Measurements from ENCODE around the gene WASL. TPM values are rescaled to one million over a fixed set of nuclear protein-coding genes. Genes with fewer than 3 reads are reported as not detected.

WASL gene
- total RNA-seq, 1 experiment from 2014 or later, result 10.7 TPM

- H3K27ac ChIP-seq, result no peak overlapping the region
- H3K4me3 ChIP-seq, result no peak overlapping the region
- H3K9me3 ChIP-seq (replicated peaks), result no peaks in the 10 kb centered on the region
- H3K4me1 ChIP-seq (replicated peaks), result peaks cover 47% of the 10 kb centered on the region
- H3K27me3 ChIP-seq (replicated peaks), result no peaks in the 10 kb centered on the region
- no peak for DNase-seq (ENCODE audit: low read depth in 1 of 2, low spot score in 2 of 2)
- H3K36me3 ChIP-seq, result peaks cover 4% of the 10 kb centered on the region; the same call in 1 of the 2 replicates
These were observed 31.9 kb downstream of the WASL start for GRCh38 chr7:123716877-123717276.

DNA sequence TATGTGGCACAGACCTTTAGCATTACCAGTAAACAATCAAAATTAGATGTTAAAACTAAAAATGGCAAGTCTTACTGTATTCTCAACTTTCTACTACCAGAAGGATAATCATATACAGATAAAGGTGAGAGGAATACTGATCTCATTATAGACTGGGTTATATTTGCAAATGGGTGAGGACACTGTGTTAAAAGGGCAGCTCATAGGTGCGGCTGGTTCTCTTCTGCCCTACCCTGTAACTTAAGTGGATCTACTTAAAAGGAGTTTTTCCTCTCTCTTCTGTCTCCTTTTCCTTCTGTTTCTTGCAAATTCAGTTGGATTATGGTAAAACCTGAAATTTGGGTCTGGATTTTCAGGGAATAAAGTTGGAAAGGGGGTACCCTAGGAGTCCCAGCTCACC is 33.0 kb downstream of the WASL start:
- no peak for DNase-seq (ENCODE audit: low read depth in 1 of 2, low spot score in 2 of 2)
- no peaks in the 10 kb centered on the region for H3K9me3 ChIP-seq (replicated peaks)
- no peak overlapping the region for H3K27ac ChIP-seq
- no peak overlapping the region for H3K4me3 ChIP-seq
- peaks cover 4% of the 10 kb centered on the region; the same call in 1 of the 2 replicates for H3K36me3 ChIP-seq
- H3K27me3 ChIP-seq (replicated peaks), result no peaks in the 10 kb centered on the region
- H3K4me1 ChIP-seq (replicated peaks), result peaks cover 43% of the 10 kb centered on the region

DNA sequence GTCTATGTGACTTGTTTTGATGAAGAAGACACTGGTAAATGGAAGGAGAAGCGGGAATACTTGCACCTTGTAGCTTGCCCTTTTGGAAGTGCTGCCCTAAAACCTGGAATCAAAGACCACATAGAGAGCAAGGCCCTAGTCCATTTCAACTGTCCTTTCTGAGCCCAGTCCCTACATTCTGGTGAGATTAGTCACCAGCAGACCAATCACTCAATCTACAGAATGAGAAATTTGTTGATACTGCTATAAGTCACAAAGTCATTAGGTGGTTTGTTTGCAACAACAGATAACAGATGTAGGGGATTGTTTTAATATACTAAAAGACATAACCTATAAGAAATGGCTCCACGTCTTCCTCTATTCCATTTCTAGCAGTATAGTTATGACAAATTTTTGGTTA is 33.6 kb downstream of the WASL start:
- Histone ChIP-seq H3K36me3 (peaks cover 4% of the 10 kb centered on the region; the same call in 1 of the 2 replicates), H3K27ac (peak overlapping the region; percentile 31), H3K4me1 (replicated peaks) (peaks cover 42% of the 10 kb centered on the region), H3K4me3 (no peak overlapping the region), H3K27me3 (replicated peaks) (no peaks in the 10 kb centered on the region), H3K9me3 (replicated peaks) (no peaks in the 10 kb centered on the region)
- peak in 1 of 2 experiments; percentile 44 for DNase-seq (ENCODE audit: low read depth in 1 of 2, low spot score in 2 of 2)

DNA sequence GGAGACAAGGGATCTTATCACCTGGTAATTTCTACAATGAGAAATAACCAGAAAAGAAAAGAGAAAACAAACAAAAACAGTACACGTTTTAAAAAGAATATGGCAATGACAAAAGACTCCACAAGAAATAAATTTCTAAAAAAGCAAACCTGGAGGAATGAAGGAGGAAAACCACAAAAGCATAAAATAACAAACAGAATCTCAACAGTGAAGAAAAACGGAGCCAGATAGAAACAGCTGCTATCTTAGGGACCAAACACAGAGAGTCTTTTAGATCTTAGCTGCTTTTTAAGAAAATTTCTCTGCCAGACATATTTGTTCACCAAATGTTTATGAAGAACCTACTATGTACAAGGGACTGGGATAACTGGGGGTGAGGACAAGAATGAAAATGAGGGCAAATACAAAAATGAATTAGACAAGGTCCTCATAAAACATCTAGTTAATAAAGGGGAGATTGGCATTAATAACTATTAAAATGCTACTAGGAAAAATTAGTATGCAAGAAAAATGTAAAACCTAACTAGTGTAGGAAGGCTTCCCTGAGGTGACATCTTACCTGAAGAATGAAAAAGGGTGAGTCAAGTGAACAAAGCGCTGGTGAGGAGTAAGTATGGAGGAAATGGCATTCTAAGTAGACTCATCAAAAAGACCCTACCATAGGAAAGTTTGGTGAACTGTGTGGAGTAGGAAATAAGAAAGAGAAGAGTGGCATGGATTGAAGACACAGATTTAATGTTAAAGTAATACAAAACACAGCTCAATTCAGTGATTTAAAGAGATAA is 34.3 kb downstream of the WASL start:
- DNase-seq (ENCODE audit: low read depth in 1 of 2, low spot score in 2 of 2), result peak in 1 of 2 experiments; percentile 33
- no peaks in the 10 kb centered on the region for H3K27me3 ChIP-seq (replicated peaks)
- H3K4me3 ChIP-seq, result no peak overlapping the region
- H3K9me3 ChIP-seq (replicated peaks), result no peaks in the 10 kb centered on the region
- peaks cover 42% of the 10 kb centered on the region for H3K4me1 ChIP-seq (replicated peaks)
- peak overlapping the region; percentile 31 for H3K27ac ChIP-seq
- H3K36me3 ChIP-seq, result peaks cover 4% of the 10 kb centered on the region; the same call in 1 of the 2 replicates

- Histone ChIP-seq H3K4me3 (no peak overlapping the region), H3K4me1 (replicated peaks) (peaks cover 42% of the 10 kb centered on the region), H3K36me3 (peaks cover 11% of the 10 kb centered on the region), H3K9me3 (replicated peaks) (no peaks in the 10 kb centered on the region), H3K27me3 (replicated peaks) (no peaks in the 10 kb centered on the region), H3K27ac (peak overlapping the region; percentile 15)
- peak in 1 of 2 experiments; percentile 28 for DNase-seq (ENCODE audit: low read depth in 1 of 2, low spot score in 2 of 2)
These were observed 36.2 kb downstream of the WASL start for GRCh38 chr7:123712619-123713018.

GRCh38 chr7:123711832-123712293 is 36.9 kb downstream of the WASL start:
- Histone ChIP-seq H3K4me1 (replicated peaks) (peaks cover 42% of the 10 kb centered on the region), H3K9me3 (replicated peaks) (no peaks in the 10 kb centered on the region), H3K27ac (no peak overlapping the region), H3K36me3 (peaks cover 19% of the 10 kb centered on the region), H3K4me3 (no peak overlapping the region), H3K27me3 (replicated peaks) (no peaks in the 10 kb centered on the region)
- no peak for DNase-seq (ENCODE audit: low read depth in 1 of 2, low spot score in 2 of 2)

DNA sequence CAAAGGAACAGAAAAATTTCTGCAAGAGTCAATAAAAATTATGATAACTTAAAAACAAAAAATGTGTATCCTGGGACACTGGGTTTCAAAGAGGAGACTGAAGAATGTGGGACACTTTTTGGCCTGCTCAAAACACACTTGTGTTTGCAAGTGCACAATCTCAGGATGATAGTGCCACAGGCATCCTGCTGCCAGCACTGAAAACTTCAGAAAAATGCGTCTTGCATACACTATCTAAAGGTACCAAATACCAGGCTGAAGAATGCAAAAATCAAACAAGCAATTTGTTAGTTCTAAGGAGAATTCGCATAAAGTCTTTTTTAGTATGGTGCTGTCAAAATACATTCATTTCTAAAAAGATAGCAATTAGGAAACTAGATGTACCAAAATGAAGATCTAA is 38.1 kb downstream of the WASL start:
- no peaks in the 10 kb centered on the region for H3K9me3 ChIP-seq (replicated peaks)
- no peak for DNase-seq (ENCODE audit: low read depth in 1 of 2, low spot score in 2 of 2)
- H3K36me3 ChIP-seq, result peaks cover 28% of the 10 kb centered on the region
- H3K4me3 ChIP-seq, result no peak overlapping the region
- no peak overlapping the region for H3K27ac ChIP-seq
- peaks cover 38% of the 10 kb centered on the region for H3K4me1 ChIP-seq (replicated peaks)
- H3K27me3 ChIP-seq (replicated peaks), result no peaks in the 10 kb centered on the region

- H3K4me3 ChIP-seq, result no peak overlapping the region
- no peak for DNase-seq (ENCODE audit: low read depth in 1 of 2, low spot score in 2 of 2)
- no peaks in the 10 kb centered on the region for H3K27me3 ChIP-seq (replicated peaks)
- peaks cover 35% of the 10 kb centered on the region for H3K36me3 ChIP-seq
- H3K9me3 ChIP-seq (replicated peaks), result no peaks in the 10 kb centered on the region
- no peak overlapping the region for H3K27ac ChIP-seq
- H3K4me1 ChIP-seq (replicated peaks), result peaks cover 26% of the 10 kb centered on the region
These were observed 39.3 kb downstream of the WASL start for GRCh38 chr7:123709525-123709924.

GRCh38 chr7:123705211-123705901 is 43.4 kb downstream of the WASL start:
- Histone ChIP-seq H3K9me3 (replicated peaks) (no peaks in the 10 kb centered on the region), H3K27me3 (replicated peaks) (no peaks in the 10 kb centered on the region), H3K4me1 (replicated peaks) (no peaks in the 10 kb centered on the region), H3K27ac (no peak overlapping the region), H3K36me3 (peaks cover 49% of the 10 kb centered on the region), H3K4me3 (no peak overlapping the region)
- DNase-seq (ENCODE audit: low read depth in 1 of 2, low spot score in 2 of 2), result no peak

DNA sequence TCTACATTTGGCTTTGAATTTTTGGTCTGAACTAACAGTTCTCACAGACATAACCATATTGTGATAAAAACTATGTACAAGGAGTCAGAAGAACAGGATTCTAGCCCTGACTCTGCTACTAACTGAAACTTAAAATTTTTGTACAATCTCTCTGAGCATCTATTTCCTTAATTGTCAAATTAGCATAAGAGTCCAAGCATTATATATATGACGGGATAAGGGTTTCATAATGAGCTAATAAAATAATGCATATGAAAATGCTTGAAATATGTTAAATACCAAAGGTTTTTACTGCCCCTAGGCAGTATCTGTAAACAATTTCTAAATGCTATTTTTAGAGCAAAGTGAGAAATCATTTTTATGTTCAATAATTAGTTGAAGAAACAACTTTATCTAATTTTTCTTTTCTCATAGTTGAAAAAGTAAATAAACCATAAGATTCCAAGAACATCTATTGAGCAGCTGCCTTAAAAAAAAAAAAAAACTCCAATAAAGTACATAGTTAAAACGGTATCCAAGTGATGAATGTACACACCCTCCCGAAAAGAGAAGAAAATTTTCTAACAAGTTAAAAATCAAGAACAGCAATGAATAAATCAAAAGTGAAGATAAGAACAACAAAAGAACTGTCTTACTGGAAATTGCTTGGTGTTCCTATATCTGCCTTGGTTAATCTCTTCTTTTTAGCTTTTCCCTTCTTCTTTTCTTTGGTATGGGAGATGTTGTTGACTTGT is 52.7 kb downstream of the WASL start:
- H3K9me3 ChIP-seq (replicated peaks), result no peaks in the 10 kb centered on the region
- no peak for DNase-seq (ENCODE audit: low read depth in 1 of 2, low spot score in 2 of 2)
- no peak overlapping the region for H3K4me3 ChIP-seq
- H3K4me1 ChIP-seq (replicated peaks), result no peaks in the 10 kb centered on the region
- no peaks in the 10 kb centered on the region for H3K27me3 ChIP-seq (replicated peaks)
- H3K36me3 ChIP-seq, result peaks cover 31% of the 10 kb centered on the region
- no peak overlapping the region for H3K27ac ChIP-seq

DNA sequence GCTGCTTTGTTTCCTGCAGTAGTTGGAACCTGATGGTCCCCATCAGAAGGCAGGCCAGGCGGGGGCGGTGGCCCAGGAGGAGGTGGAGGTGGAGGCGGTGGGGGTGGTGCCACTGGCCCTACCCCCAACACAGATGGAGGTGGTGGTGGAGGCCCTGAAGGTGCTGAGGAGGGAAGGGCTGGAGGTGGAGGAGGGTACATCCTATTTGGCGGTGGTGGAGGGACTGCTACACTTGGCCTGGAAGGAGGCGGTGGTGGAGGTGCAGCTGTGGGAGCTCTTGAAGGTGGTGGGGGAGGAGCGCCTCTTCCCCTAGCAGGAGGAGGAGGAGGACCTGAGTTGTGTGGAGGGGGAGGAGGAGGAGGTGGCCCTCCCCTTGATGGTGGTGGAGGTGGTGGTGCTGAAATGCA is 56.3 kb downstream of the WASL start:
- no peak for DNase-seq (ENCODE audit: low read depth in 1 of 2, low spot score in 2 of 2)
- Histone ChIP-seq H3K9me3 (replicated peaks) (no peaks in the 10 kb centered on the region), H3K36me3 (peaks cover 38% of the 10 kb centered on the region)

GRCh38 chr7:123690550-123690949 is 58.3 kb downstream of the WASL start:
- H3K27me3 ChIP-seq (replicated peaks), result no peaks in the 10 kb centered on the region
- no peaks in the 10 kb centered on the region for H3K4me1 ChIP-seq (replicated peaks)
- H3K36me3 ChIP-seq, result peaks cover 38% of the 10 kb centered on the region
- H3K27ac ChIP-seq, result no peak overlapping the region
- DNase-seq (ENCODE audit: low read depth in 1 of 2, low spot score in 2 of 2), result no peak
- H3K9me3 ChIP-seq (replicated peaks), result no peaks in the 10 kb centered on the region
- H3K4me3 ChIP-seq, result no peak overlapping the region

More for the DNA sequence above, 56.3 kb downstream of the WASL start:
- no peaks in the 10 kb centered on the region for H3K27me3 ChIP-seq (replicated peaks)
- H3K4me1 ChIP-seq (replicated peaks), result no peaks in the 10 kb centered on the region
- H3K4me3 ChIP-seq, result no peak overlapping the region
- H3K27ac ChIP-seq, result no peak overlapping the region

GRCh38 chr7:123689250-123689649 is 59.6 kb downstream of the WASL start:
- Histone ChIP-seq H3K4me3 (no peak overlapping the region), H3K36me3 (peaks cover 38% of the 10 kb centered on the region), H3K27me3 (replicated peaks) (no peaks in the 10 kb centered on the region), H3K9me3 (replicated peaks) (no peaks in the 10 kb centered on the region), H3K4me1 (replicated peaks) (no peaks in the 10 kb centered on the region), H3K27ac (no peak overlapping the region)
- DNase-seq (ENCODE audit: low read depth in 1 of 2, low spot score in 2 of 2), result no peak
